IPS-20b (cell line): ENCODE results near the gene CHD9.
"Not testable (repeated sequence)": the region's sequence is repeated elsewhere in the genome, so short reads cannot be mapped to it uniquely, and the experiment has no call there.

Experiments used
- H3K27ac ChIP-seq: one replicate; pipeline ENCODE4 v1.5.1; 2013; ENCODE audit warnings: low read length
- H3K27me3 ChIP-seq: 2 replicates; pipeline ENCODE4 v1.6.1; 2013; ENCODE audit warnings: mild to moderate bottlenecking, low read length, inconsistent platforms; ENCODE audit not compliant: insufficient read depth
- H3K36me3 ChIP-seq: 2 replicates; pipeline ENCODE4 v1.6.1; 2013; ENCODE audit warnings: low read depth, mild to moderate bottlenecking, inconsistent platforms, low read length, moderate library complexity; ENCODE audit not compliant: insufficient read depth
- H3K4me1 ChIP-seq: 2 replicates; pipeline ENCODE4 v1.6.1; 2013; ENCODE audit warnings: mild to moderate bottlenecking, control low read depth, inconsistent platforms, low read length, moderate library complexity; ENCODE audit not compliant: insufficient read depth
- H3K4me3 ChIP-seq: 2 replicates; pipeline ENCODE4 v1.5.1; 2013; ENCODE audit warnings: mild to moderate bottlenecking, low read length, inconsistent platforms
- H3K9ac ChIP-seq: 2 replicates; pipeline ENCODE4 v1.6.1; 2013; ENCODE audit warnings: low read depth, mild to moderate bottlenecking, inconsistent platforms, low read length, moderate library complexity
- H3K9me3 ChIP-seq: 2 replicates; pipeline ENCODE4 v1.6.1; 2013; ENCODE audit warnings: mild to moderate bottlenecking, low read depth, low read length, inconsistent platforms; ENCODE audit not compliant: insufficient read depth

Gene CHD9

GRCh38 chr16:53036711-53037110 lies 18.1 kb upstream of the CHD9 start:
- not testable (repeated sequence) for H3K9ac ChIP-seq, H3K27ac ChIP-seq, H3K4me3 ChIP-seq, H3K36me3 ChIP-seq, H3K27me3 ChIP-seq
- Histone ChIP-seq H3K9me3 (peaks cover 19% of the 10 kb centered on the region), H3K4me1 (peaks cover 17% of the 10 kb centered on the region; the same call in 1 of the 2 replicates)

GRCh38 chr16:53040788-53041187 lies 14.0 kb upstream of the CHD9 start:
- Histone ChIP-seq H3K4me1 (peaks cover 34% of the 10 kb centered on the region), H3K9me3 (no peaks in the 10 kb centered on the region; the same call in 1 of the 2 replicates), H3K27me3 (no peaks in the 10 kb centered on the region), H3K36me3 (no peaks in the 10 kb centered on the region), H3K9ac (peak overlapping the region; percentile 7; the same call in 1 of the 2 replicates), H3K27ac (no peak overlapping the region), H3K4me3 (peak overlapping the region; percentile 85; the same call in 1 of the 2 replicates)

DNA sequence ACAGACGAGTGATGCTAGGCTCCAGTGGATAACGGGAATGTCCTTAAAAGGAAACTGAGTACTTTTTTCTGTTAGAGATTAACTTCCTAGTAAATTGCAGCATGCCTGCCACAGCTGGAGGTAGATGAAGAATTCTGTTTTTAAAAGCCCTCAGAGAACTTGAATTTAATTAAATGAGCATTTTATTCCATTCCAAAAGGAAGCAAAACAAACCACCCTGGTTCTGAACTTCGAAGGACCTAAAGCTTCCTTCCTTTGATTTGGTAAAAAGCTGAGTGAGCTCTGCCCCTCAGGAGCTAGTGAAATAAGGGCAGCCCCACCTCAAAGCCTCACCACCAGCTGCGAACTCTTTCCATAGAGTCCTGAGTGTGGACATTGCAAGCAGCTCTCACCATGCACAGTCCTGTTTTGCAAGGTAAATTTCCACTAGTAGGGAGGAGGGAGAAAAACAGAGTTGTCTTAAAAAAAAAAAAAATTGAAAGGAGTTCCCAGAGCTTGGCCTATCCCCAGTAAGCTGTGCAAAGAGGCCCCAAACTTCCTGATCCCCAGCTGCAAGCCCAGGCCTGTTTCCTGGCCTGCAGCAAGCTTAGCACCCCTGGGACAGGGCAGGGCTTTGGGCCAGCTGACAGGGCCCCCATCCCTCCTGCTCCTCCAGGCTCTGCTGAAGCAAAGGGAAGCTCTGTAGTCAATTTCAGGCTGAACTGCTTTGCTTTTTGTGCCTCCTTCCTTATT lies 13.3 kb upstream of the CHD9 start:
- Histone ChIP-seq H3K9ac (peak overlapping the region; percentile 84), H3K4me1 (peaks cover 35% of the 10 kb centered on the region), H3K36me3 (no peaks in the 10 kb centered on the region), H3K27me3 (no peaks in the 10 kb centered on the region), H3K27ac (peak overlapping the region; percentile 93), H3K4me3 (peak overlapping the region; percentile 85), H3K9me3 (no peaks in the 10 kb centered on the region; the same call in 1 of the 2 replicates)

GRCh38 chr16:53042235-53042701 lies 12.5 kb upstream of the CHD9 start:
- H3K4me3 ChIP-seq, result peak overlapping the region; percentile 85
- H3K9me3 ChIP-seq, result peaks cover 6% of the 10 kb centered on the region; the same call in 1 of the 2 replicates

DNA sequence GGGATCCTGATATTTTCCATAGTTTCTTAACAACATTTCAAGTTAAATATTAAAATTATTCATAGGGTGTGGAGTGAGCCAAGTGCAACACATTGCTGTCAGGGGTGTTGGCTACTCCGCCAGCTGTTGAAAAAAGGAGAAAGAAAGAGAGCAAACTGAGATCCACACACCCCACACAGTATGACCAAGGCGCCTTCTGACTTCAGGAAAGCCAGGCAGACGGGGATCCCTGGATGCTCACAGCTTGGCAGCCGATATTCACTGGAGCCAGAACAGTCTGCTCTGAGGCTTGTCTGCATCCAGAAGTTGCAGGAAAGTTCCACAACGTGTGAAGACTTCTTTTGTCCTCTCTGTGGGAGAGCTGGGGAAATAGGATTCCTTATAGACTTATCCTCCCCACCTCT lies 11.4 kb upstream of the CHD9 start:
- H3K27ac ChIP-seq, result peak overlapping the region; percentile 47
- peak overlapping the region; percentile 84; the same call in 1 of the 2 replicates for H3K9ac ChIP-seq
- H3K27me3 ChIP-seq, result no peaks in the 10 kb centered on the region
- H3K4me1 ChIP-seq, result peaks cover 35% of the 10 kb centered on the region
- H3K9me3 ChIP-seq, result peaks cover 8% of the 10 kb centered on the region; the same call in 1 of the 2 replicates
- no peaks in the 10 kb centered on the region for H3K36me3 ChIP-seq
- peak overlapping the region; percentile 85 for H3K4me3 ChIP-seq

More at GRCh38 chr16:53042235-53042701, 12.5 kb upstream of the CHD9 start:
- peak overlapping the region; percentile 84 for H3K9ac ChIP-seq
- H3K4me1 ChIP-seq, result peaks cover 35% of the 10 kb centered on the region
- H3K36me3 ChIP-seq, result no peaks in the 10 kb centered on the region
- H3K27me3 ChIP-seq, result no peaks in the 10 kb centered on the region
- H3K27ac ChIP-seq, result peak overlapping the region; percentile 93

- Histone ChIP-seq H3K36me3 (no peaks in the 10 kb centered on the region), H3K27me3 (no peaks in the 10 kb centered on the region), H3K9me3 (peaks cover 8% of the 10 kb centered on the region; the same call in 1 of the 2 replicates), H3K4me1 (peaks cover 35% of the 10 kb centered on the region), H3K9ac (peak overlapping the region; percentile 84), H3K27ac (peak overlapping the region; percentile 89), H3K4me3 (peak overlapping the region; percentile 85)
These were observed 10.7 kb upstream of the CHD9 start for GRCh38 chr16:53043986-53044601.

DNA sequence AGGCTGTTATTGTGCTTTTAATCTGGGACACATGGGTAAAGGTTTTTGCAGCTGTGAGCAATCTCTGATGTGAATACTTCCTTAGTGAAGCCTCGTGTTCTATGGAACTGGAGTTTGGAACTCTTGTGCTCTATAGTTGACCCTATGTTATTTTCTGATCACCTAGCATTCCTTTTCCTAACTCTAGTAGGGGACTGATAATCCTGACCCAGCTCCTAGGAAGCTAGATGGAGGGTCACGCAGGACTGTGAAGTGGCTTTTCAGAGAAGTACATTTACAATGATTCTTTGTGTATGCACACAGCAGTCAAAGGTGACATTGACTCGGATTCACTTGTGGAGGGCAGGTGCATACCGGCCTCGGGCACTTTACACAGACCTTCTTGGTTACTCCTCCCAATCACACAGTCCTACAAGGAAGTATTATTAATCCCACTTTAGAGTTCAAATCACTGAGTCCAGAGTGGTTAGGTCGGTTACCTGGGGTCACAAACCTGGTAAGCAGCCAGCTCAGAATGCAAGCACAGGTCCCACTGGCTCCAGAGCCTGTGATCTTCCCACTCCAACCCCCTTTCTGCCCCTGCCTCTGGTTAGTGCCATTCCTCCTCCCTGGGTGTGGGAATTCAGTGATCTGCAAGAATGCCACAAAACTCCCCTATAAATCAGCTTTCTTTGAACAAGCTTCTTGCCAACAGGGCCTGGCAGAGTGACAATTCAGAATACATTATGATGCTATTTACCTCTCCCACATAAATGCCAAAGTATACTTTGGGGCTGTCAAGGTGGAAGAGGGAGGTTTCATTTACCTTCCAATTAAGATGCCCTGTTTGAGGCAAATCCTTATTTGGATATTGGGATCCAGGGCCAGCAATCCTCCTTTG lies 9.2 kb upstream of the CHD9 start:
- Histone ChIP-seq H3K4me1 (peaks cover 32% of the 10 kb centered on the region), H3K27ac (no peak overlapping the region), H3K9ac (peak overlapping the region; percentile 67; the same call in 1 of the 2 replicates), H3K9me3 (peaks cover 8% of the 10 kb centered on the region; the same call in 1 of the 2 replicates), H3K36me3 (no peaks in the 10 kb centered on the region), H3K4me3 (no peak overlapping the region), H3K27me3 (no peaks in the 10 kb centered on the region)

GRCh38 chr16:53047515-53047914 lies 7.3 kb upstream of the CHD9 start:
- H3K36me3 ChIP-seq, H3K9me3 ChIP-seq, H3K27me3 ChIP-seq, H3K4me3 ChIP-seq, H3K9ac ChIP-seq, H3K27ac ChIP-seq: not testable (repeated sequence)
- H3K4me1 ChIP-seq, result peaks cover 19% of the 10 kb centered on the region; the same call in 1 of the 2 replicates

DNA sequence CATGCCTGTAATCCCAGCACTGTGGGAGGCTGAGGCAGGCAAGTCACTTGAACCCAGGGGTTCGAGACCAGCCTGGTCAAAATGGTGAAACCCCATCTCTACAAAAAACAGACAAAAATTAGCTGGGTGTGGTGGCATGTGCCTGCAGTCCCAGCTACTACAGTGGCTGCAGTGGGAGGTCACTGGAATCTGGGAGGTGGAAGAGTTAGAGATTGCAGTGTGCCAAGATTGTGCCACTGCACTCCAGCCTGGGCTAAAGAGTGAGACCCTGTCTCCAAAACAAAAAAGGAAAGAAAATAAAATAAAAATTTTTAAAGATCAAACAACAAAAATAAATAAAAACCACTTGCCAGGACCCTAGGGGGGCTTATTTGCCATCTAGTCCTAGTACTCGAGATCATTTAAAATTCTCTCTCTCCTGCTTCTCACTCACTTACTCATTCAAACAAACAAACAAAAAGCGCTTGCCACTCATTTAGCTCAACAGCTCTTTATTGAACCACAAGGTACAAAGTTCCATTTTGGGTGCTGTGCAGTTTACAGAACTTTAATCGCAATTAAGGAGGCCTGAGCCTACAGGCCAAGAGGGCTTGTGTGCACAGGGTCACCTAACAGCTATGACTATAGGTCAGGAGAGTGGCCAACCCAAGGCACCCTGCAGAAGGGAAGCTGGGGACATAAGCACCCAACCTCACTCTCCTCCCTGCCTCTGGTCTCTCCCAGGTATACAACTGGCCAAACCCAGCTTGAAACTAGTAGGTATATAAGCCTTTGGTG lies 6.5 kb upstream of the CHD9 start:
- peaks cover 8% of the 10 kb centered on the region; the same call in 1 of the 2 replicates for H3K9me3 ChIP-seq
- H3K36me3 ChIP-seq, result no peaks in the 10 kb centered on the region
- no peaks in the 10 kb centered on the region for H3K27me3 ChIP-seq
- no peak overlapping the region for H3K27ac ChIP-seq
- H3K4me1 ChIP-seq, result peaks cover 14% of the 10 kb centered on the region; the same call in 1 of the 2 replicates
- no peak overlapping the region for H3K4me3 ChIP-seq
- H3K9ac ChIP-seq, result no peak overlapping the region

GRCh38 chr16:53051255-53051654 lies 3.5 kb upstream of the CHD9 start:
- not testable (repeated sequence) for H3K27me3 ChIP-seq, H3K27ac ChIP-seq, H3K9me3 ChIP-seq, H3K4me3 ChIP-seq, H3K9ac ChIP-seq, H3K36me3 ChIP-seq, H3K4me1 ChIP-seq
